Astrocyte (in vitro differentiated cells and primary cell): ENCODE measurements around the gene SPX. TPM values are rescaled to one million over a fixed set of nuclear protein-coding genes. Genes with fewer than 3 reads are reported as not detected.

ENCODE experiments used
- total RNA-seq: library from RNA; stranded (reverse); gene quantifications from 2 replicates; pipeline ENCODE4 v1.2.1, GENCODE V29; 2021

The SPX gene
- total RNA-seq, 1 donor from 2014 or later = 26.1 TPM

Other genes with a start within 250 kb of the SPX start
- gene SLCO1A2, start 191.4 kb upstream of the SPX start, total RNA-seq = 0.05 and 0.32 TPM in 2 replicates
- gene IAPP, start 153.4 kb upstream of the SPX start, total RNA-seq = not detected in 2 replicates
- 10.9 and 11.3 TPM in 2 replicates for gene PYROXD1, start 88.6 kb upstream of the SPX start, total RNA-seq
- 49.1 and 49.7 TPM in 2 replicates for gene RECQL, start 24.7 kb upstream of the SPX start, total RNA-seq
- 90.3 and 93.5 TPM in 2 replicates for gene GOLT1B, start 24.5 kb upstream of the SPX start, total RNA-seq
- not detected in 2 replicates for gene GYS2, start 78.6 kb downstream of the SPX start, total RNA-seq
- gene LDHB, start 131.5 kb downstream of the SPX start, total RNA-seq = 698 and 775 TPM in 2 replicates
- 0.93 and 1.0 TPM in 2 replicates for gene KCNJ8, start 248.4 kb downstream of the SPX start, total RNA-seq